ENCODE measurements around the gene HES6.

The HES6 gene

DNA sequence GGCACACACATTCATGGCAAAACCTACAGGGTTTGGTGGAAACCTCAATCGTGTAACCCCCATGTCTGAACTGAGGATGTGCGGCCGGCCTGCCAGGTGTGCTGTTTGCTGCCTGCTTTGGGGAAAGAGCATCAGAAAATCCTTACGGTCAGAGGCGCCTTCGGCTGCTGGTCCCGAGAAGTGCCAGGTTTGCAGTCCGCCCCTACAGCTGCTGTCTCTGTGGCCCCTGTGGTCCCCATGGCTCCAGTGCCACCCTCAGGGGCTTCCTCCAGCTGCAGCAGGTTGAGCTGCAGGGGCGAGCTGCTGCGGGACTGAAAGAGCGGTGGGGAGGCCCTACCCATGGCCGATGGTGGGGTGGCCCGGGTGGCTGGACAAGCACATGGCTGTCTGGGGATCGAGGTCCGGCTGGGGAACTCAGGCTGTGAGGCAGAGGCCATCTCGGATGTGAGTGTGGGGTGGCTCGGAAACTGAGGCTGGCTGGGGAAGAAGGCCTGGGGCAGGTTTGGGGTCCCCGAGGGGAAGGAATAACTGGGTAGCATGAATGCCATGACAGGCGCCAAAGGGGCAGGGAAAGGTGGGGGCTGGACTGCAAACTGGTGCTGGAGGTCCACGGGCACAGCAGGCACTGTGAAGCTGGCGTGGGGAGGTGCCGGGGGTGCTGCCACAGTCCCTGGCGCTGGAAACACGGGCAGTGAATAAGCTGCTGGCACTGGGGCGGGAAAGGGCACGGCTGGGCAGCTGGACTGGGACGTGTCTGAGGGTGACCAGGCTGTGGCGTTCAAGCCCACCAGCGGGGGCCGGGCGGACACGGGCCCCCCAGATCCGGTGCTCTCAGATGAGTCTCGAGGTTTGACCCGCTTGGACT is 13.2 kb upstream of the HES6 start:
- no peak for DNase-seq

DNA sequence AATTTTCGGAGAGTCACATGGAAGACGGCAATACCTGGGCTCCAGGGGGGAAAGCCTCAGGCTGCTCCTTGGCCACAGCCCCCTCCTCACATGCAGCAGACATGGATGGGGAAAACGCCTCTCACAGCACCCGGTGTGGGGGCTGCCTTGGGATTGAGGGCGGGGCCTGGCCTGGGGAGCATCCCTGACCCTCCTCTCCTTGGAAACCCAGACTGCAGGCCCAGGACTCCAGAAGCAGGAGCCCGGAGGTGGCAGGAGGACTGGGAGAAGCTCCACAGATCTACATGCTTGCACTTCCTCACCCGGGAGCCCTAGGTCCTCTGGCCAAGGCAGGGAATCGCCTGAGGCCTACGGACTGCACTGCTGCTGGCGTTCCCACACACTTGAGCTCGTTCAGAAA is 12.1 kb upstream of the HES6 start:
- DNase-seq: no peak

DNA sequence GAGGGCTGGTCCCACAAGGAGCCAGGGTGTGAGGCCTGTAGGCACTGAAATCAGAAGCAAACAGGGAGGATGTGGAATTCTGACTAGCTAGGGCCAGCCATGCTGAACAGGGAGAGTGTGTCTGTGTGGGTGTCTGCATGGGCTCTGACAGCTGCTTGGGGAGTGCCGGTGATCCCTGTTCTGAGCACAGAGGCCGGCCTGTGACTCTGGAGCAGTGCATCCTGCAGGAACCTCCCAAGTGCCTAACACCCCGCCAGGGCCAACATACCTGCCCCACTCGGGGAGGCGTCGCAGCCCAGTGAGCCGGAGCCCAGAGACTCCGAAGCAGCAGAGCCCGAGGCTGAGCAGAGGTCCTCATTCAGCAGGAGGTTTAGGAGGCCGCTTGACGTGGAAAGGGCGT is 11.5 kb upstream of the HES6 start:
- no peak for DNase-seq

DNA sequence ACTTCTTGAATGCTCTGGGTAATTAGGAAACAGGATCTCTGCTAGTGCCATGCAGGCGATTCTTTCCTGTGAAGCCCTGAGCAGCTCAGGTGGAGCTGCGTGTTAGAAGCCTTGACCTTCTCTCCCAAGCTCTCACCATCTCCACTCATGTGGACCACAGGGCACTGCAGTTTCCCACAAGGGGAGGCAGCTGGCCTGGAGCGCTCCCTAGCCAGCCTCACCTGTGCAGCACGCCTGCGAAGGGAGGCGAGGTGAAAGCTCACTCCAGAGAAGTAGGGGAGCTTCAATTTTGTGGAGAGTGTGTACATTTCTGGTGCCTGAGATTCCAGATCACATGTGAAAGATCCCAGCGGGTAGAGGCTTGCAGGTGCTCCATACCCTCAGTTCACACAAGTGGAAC is 11.1 kb upstream of the HES6 start:
- DNase-seq: no peak

DNA sequence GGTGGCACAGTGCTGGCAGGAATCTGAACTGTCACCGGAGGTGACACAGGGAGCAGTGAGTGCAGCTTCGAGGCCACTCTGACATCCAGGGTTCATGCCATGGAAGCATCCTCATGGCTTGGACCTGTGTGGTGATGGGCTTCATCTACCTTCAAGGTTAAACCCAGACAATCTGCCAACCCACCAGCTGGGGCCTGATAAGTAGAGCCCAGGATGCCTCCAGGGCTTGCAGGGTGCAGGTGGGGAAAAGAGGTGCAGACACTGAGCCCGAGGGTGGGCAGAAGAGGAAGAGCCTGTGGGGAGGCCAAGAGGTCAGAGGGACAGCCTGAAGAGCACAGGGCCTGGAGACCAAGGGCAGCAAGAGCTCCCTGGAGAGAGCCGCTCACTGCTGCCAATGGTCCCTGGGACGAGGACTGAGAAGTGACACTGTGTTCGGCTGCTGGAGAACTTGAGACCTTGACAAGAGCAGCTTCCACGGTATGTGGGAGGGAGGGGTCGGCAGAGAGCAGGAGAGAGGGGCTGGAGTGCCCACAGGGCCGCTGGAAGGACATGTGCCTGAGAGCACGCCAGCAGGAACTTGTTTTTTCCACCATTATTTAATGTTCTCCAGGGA is 8.1 kb upstream of the HES6 start:
- DNase-seq: no peak

DNA sequence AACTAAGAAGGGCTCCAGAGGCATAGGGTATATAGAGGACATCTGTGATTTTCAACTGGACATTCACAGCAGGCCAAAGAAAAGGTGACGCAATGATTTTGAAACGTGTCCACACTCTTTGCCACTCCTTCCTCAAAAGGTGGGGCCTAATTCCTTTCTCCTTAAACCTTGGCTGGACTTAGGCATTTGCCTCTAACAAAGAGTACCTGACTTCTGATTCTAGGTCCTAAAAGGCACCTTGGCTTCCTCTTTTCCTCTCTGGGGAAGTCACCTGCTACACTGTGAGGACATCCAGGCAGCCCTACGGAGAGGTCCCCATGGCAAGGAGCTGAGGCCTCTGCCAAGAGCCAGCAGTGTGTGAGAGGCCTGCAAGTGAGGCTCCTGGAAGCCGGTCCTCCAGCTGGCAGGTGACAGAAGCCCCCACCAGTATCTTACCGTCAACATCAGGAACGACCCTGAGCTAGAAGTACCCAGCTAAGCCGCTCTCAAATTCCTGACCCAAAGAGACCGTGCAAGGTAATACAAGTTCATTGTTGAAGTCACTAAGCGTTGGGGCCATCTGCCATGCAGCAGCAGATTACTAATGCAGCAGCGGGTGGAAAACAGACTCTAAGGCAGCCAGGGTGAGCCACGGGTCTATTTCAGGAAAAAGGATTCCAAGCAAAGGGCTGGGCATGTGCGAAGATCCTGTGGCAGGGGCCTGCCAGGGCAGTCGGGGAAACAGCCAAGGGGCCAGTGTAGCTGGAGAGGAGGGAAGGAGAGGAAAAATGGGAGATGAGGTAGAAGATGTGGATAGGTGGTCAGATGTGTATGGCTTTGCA is 7.4 kb upstream of the HES6 start:
- DNase-seq: no peak

DNA sequence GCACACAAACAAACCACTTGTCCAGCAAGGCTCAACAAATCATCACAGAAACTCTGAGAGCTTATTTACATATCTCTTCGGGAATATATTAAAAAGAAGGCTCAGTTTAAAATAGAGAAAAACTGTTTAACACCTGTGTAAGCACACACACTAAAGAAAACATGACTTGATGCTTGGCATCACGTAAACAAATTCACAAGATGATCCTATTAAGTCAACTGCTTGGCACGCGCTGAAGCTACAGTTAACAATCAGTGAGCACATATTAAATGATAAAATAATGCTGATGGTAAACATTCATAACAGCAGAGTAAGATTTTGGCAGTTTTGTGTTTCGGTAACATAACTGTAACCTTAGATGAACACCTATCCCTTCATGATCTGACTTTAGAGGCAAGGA is 4.3 kb upstream of the HES6 start:
- DNase-seq: no peak

DNA sequence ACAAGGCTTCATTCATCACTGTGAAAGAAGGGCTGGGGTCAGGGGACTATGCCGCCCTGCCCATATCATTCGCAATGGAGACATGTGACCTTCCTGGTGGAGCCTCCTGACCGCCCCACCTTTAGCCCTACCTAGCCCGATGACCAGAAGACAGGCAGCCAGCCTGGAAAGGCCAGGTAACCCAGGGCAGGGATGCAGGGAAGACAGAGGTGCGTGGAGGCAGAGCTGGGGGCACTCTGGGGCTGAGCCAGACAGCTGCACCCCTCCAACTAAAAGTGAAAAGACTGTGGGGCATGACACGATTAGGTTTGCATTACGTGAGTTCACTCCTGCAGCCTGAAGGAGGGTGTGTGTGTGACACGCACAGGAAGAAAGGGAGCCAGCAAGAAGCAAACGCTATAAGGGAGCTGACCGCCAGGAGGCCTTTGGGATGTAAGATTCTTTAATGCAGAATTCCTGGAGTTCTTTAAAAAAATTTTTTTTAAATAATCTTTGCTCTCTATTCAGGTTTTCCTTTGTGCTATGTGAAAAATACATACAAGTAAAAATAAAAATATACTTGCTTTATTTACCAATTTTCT is 3.7 kb upstream of the HES6 start:
- no peak for DNase-seq

DNA sequence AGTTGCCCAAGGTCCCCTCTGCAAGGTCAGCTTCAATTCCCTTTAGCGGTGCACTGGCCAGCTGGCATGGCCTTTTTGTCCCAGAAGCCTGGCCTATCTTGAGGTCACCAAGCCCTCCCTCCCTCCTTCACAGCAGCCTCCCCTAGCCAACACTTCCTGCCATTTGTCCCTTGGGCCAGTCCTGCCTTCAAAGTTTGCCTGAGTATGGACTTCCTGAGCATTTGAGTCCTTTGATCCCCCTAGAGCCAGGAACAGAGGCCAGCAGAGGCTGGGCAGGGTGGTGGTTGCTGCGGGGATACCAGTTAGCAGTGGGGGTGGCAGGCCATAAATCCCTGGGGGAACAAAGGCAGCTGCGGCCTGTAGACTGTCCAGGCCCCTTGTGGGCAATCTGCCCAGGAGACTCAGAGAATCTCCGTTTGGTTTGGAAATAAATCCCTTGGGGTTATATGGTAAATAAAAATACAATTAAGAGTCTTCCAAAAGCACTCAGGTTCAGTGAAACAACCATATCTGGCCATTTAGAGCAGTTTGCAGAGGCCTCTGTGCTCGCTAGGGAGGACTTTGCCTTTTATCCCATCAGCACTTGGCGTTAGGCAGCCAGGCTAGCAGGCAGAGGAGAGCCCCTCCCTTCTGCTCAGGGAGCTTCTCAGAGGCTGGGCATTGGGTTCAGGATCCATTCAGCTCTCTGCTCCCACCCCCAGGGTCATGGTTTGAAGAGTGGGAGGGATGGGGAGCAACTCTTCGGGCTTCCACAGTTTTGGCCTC is 3.1 kb upstream of the HES6 start:
- no peak for DNase-seq

DNA sequence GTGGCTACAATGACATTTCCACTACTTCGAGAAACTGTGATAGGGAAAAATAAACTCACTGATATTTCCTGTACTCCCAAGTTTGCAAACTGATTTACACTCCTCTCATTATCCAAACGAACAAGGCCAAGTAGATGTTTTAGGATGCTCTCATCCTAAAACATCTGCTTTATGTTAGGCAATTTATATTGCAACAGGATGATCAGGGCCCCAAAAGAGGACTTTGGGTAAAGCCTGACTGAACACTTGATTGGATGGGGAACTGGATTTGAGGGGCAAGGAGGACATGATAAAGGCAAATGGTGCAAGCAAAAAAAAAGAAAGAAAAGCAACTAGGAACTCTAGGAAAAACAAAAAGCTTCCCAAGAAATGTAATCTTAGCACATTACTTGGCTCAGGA is 2.1 kb upstream of the HES6 start:
- no peak for DNase-seq

DNA sequence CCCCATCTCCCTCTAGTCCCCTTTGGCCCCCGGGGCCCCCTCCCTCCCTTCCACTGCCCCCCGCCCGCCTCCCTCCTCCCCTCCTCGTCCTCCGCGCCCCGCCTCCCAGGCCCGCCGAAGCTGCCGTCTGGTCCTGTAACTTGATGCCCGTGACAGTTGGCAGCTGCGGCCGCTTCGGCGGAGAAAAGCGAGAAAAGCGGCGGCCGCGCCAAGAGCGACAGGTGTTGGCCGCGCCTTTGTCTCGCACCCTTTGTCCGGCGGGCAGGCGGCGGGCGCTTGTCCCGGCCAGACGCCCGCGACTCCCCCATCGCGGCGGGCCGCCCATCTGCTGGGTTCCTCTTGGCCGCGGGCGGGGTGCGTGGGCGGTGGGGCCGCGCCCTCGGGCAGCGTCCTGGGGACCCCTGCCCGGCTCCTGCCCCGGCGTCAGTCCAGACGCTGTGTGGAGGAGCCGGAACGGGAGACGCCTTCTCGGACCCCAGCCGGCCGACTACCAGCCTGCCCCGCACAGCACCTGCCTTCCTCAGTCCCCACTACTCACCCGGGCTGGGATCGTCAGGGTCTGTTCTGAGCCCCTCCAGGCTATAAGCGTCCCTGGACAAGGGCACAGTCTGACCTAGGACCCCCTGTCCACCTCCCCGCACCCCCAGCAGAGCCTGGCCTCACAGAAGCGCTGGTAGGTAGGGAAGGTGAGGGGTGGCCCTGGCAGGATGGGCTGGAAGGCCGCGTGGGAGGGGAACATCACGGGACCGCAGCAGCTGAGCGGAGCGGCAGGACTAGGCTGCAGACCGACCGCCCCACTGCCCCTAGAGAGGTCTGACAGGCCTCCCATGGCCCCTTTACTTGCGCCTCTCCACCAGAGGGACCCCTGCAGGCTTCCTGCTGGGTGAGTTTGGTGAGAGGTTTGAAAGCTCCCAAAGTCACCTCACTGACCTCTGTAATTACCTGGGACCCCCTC is 1.2 kb upstream of the HES6 start:
- DNase-seq: no peak

DNA sequence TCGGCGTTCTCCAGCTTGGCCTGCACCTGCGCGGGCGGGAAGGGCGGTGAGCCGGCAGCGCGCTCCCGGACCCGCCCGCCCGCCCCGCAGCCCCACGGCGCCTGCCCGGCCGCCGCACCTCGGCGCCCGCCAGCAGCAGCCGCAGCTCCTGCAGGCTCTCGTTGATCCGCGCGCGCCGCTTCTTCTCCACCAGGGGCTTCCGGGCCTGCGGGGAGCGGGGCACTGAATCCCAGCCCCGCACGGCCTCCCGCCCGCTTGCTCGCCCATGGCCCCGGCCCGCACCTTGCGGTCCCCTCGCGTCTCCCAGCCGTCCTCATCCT is 335 bp downstream of the HES6 start:
- DNase-seq: no peak

DNA sequence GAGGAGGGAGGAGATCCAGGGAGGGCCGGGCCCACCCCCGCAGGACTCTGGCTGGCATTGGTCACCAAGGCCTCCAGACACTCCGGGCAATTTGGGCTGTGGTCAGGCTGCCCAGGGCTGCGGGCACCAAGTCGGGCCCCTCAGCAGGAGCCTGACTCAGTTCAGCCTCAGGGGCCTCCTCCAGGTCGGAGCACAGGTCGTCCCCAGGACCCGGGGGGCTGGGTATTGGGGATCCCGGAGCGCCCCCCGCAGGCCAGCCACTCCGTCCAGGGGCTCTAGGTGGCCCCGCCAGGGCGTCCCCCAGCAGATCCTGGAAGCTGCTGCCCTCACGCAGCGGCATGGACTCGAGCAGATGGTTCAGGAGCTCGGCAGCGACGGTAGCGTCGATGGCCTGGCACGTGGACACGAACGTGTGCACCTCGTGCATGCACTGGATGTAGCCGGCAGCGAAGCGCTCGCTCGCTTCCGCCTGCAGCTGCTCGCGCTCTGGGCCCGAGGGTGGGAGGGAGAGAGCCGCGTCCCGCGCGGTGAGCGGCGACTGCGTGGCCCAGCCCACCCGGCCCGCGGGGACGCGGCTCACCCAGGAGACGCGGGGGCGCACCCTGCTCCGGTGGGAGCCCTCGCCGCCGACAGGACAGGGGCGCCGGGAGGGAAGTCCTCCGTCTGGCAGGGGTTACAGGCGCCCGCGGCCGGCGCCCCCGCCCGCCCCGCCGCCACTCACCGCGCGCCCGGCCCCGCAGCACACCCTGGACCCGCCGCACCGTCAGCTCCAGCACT is 884 bp downstream of the HES6 start:
- peak; percentile 38 for DNase-seq

DNA sequence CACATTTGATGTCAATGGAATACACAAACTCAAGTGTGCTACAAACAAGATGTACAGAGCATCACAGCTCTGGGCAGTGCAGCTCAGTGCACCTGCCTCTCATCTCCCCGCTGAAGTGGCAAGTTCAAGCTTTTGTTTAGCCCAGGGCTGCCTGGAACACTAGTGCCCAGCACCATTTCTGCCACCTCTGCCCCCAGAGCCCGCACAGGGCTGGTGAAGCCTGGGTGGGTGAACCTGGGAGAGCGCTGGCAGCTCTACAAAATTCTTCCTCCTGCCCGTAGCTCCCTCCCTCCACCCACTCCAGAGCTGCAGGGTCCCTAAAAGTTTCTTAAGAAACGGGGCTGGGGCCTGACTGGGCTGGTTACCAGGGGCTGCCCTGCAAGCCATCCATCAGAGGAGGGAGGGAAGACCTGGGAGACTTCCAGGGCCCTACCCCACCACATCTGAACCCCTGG is 1.5 kb downstream of the HES6 start:
- no peak for DNase-seq

DNA sequence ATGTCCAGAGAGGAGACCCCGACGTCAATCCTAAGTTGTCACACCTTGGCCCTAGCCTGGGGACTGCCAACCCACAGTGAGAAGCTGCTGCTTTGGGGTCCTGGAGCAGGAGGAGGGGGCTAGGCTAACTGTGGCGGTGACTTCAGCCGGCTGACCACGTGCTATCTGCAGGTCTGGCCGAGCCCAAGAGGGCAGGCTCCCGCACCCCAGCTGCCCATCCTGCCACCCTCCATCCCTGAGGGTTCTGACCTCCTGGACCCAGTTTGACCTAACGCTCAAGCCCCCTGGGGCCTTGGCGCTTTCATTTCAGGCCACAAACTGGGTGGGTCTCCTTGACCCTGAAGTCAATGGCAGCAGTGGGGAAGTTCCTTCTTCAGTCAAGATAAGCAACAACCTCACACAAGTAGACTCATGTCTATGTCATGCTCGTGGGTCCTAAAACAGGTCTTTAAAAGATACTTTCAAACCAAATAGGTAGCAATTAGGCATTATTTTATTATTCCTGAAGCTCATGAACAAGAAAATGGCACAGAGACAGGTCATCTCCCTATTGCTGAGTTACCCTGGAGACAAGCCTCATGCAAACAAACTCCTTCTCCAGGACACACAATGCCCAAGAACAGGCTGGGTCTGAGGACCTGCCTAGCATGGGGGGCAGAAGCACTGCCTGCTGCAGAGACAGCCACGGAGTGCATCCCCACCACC is 2.3 kb downstream of the HES6 start:
- no peak for DNase-seq

DNA sequence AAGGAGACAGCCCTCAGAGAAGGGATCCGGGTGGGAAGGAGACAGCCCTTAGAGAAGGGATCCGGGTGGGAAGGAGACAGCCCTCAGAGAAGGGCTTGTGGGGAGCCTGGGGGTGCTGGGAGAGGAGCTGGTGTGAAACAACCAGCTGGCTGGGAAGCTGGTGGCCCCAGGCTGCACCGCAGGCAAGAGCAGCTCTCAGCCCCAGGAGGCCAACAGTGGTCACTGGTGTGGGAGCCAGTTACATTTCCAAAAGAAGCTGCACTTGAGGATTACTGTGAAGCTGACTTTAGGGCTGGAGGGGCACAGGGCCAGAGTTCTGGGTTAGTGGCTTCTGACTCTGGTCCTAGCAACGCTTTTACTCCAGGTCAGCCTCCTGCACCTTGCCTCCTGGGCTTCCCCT is 3.3 kb downstream of the HES6 start:
- no peak for DNase-seq

DNA sequence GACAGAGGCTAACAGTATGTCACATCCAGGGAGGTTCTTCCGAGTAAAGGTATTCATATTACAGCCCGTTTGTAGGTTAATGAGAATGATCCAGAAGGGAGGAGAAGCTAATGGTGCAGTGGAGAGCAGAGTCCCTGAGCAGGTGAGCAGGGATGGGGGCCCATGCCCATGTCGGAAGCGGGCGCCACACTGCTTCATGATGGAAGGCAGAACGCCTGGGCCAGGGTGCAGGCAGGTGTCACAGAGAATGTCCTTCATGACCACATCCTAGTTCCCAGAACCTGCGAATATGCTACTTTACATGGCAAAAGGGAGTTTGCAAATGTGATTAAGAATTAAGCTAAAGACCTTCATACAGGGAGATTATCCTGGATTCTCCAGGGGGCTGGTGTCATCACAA is 4.0 kb downstream of the HES6 start:
- DNase-seq: no peak

DNA sequence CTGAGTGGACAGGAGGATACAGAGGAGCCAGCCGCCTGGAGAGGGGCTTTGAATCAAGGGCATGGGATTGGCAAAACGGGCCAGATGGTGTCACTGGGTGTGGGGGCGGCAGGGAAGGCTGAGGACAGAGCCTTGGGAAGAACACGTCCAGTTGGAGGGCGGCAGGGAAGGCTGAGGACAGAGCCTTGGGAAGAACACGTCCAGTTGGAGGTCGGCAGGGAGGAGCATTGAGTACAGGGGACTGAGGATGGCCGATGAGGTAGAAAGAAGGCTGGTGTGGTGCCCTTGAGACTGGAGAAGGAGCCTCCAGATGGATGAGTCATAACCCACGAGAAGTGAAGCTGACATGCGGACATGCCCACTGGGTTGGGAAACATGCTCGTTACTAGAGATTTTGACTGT is 4.5 kb downstream of the HES6 start:
- DNase-seq: no peak

DNA sequence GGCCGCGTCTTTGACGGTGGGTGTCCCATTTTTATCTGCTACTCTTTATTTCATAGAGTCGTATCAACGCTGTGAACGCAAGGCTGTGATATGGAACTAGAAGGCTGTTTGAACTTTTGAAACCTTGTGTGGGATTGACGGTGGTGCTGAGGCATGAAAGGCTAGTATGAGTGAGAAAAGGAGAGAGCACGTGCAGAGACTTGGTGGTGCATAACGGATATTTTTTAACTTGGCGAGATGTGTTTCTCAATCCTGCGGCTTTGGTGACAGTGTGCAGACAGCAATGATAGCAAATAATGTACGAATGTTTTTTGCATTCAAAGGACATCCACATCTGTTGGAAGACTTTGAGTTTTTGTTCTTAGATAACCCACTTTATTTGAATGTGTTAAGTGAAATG is 6.2 kb downstream of the HES6 start:
- DNase-seq: no peak

DNA sequence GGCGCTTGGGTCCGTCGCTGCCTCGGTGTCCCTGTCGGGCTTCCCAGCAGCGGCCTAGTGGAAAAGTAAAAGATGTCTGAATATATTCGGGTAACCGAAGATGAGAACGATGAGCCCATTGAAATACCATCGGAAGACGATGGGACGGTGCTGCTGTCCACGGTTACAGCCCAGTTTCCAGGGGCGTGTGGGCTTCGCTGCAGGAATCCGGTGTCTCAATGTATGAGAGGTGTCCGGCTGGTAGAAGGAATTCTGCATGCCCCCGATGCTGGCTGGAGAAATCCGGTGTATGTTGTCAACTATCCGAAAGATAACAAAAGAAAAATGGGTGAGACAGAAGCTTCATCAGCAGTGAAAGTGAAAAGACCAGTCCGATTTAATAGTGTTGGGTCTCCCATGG is 8.0 kb downstream of the HES6 start:
- DNase-seq: no peak

Measured in GF-D8 (cell line).